CD4-positive, alpha-beta T cell treated with Interleukin-4 for 1 hour (primary cell): ENCODE results near the gene ZNF324B.
"Not testable (repeated sequence)": the region's sequence is repeated elsewhere in the genome, so short reads cannot be mapped to it uniquely, and the experiment has no call there.

Experiments used
- DNase-seq, 2 donors: peaks; one replicate each; pipeline ENCODE4 v3.0.0-alpha.2; 2020 to 2022

ZNF324B gene

GRCh38 chr19:58451358-58452101 is at the start of gene ZNF324B:
Gene ZNF324B (plus strand): TSS chr19:58451622. CDS start chr19:58453702, 2,080 bp downstream.
- peak; percentile 97 for DNase-seq

GRCh38 chr19:58401840-58402421 is 49.5 kb upstream of the ZNF324B start:
- no peak for DNase-seq

GRCh38 chr19:58403920-58404478 is 47.4 kb upstream of the ZNF324B start:
- DNase-seq = not testable (repeated sequence)

GRCh38 chr19:58406818-58407657 is 44.4 kb upstream of the ZNF324B start:
- no peak for DNase-seq

- DNase-seq = no peak
These were observed 43.7 kb upstream of the ZNF324B start for GRCh38 chr19:58407658-58408151.

GRCh38 chr19:58408152-58409009 is 43.0 kb upstream of the ZNF324B start, which contains the start of gene ZNF584:
Gene ZNF584 (plus strand): TSS chr19:58408649. CDS start chr19:58409148, 499 bp downstream.
- DNase-seq = peak; percentile 92 to 95

- DNase-seq = no peak
These were observed 42.2 kb upstream of the ZNF324B start for GRCh38 chr19:58409010-58409790.

GRCh38 chr19:58416604-58417003 is 34.8 kb upstream of the ZNF324B start:
- no peak for DNase-seq

- DNase-seq = no peak
These were observed 34.4 kb upstream of the ZNF324B start for GRCh38 chr19:58417071-58417470.

GRCh38 chr19:58428617-58429016 is 22.8 kb upstream of the ZNF324B start:
- no peak for DNase-seq

- no peak for DNase-seq
These were observed 21.7 kb upstream of the ZNF324B start for GRCh38 chr19:58429745-58430144.

- DNase-seq = no peak
These were observed 17.2 kb upstream of the ZNF324B start for GRCh38 chr19:58434217-58434616.

GRCh38 chr19:58439576-58440554 is 11.6 kb upstream of the ZNF324B start, which contains the start of gene ZNF132:
Gene ZNF132 (minus strand): TSS chr19:58440153. CDS start chr19:58439821, 332 bp downstream.
- peak; percentile 99 for DNase-seq

- DNase-seq = no peak
These were observed 10.9 kb upstream of the ZNF324B start for GRCh38 chr19:58440556-58440955.

- DNase-seq = not testable (repeated sequence)
These were observed 8.4 kb upstream of the ZNF324B start for GRCh38 chr19:58442986-58443385.

- DNase-seq = not testable (repeated sequence)
These were observed 2.6 kb upstream of the ZNF324B start for GRCh38 chr19:58448860-58449259.

- DNase-seq = not testable (repeated sequence)
These were observed 1.4 kb upstream of the ZNF324B start for GRCh38 chr19:58449980-58450379.

GRCh38 chr19:58450856-58451357 is 515 bp upstream of the ZNF324B start:
- no peak for DNase-seq

GRCh38 chr19:58453743-58454142 is 2.3 kb downstream of the ZNF324B start:
- DNase-seq = no peak
